Right renal pelvis (tissue), 4 donors: Measurements from ENCODE around the gene TEX22. TPM values are rescaled to one million over a fixed set of nuclear protein-coding genes. Genes with fewer than 3 reads are reported as not detected.
"Not testable (repeated sequence)": the region's sequence is repeated elsewhere in the genome, so short reads cannot be mapped to it uniquely, and the experiment has no call there.

Experiments
- DNase-seq, 4 donors: peaks; one replicate each; pipeline ENCODE4 v3.0.0-alpha.2; 2013; ENCODE audit warnings: low read depth in 4 of 4, low spot score in 3 of 4, missing footprints in 1 of 4
- polyA plus RNA-seq, 4 donors: library from polyadenylated mRNA; unstranded; fragments of 120-200 nt; gene quantifications; one replicate each; pipeline ENCODE4 v1.2.1, GENCODE V29; 2013; ENCODE audit not compliant: insufficient read length in 4 of 4

TEX22 gene
- polyA plus RNA-seq, result 1 to 10 TPM; 1.0 to 2.4 (median 1.9) TPM

- DNase-seq, result peak; percentile 71 to 86 (median 76)
Measured at GRCh38 chr14:105398044-105398725, at the start of gene TEX22. Gene TEX22 (plus strand): TSS chr14:105398538. CDS start chr14:105399341, 803 bp downstream.

GRCh38 chr14:105348945-105349699 lies 49.2 kb upstream of the TEX22 start:
- DNase-seq, result no peak

- no peak for DNase-seq
Measured at GRCh38 chr14:105349992-105350391, 48.3 kb upstream of the TEX22 start.

GRCh38 chr14:105350450-105351244 lies 47.7 kb upstream of the TEX22 start:
- no peak for DNase-seq

GRCh38 chr14:105351410-105351809 lies 46.9 kb upstream of the TEX22 start:
- no peak for DNase-seq

GRCh38 chr14:105351920-105352851 lies 46.2 kb upstream of the TEX22 start:
- DNase-seq, result peak; percentile 57 to 78 (median 71)

- no peak for DNase-seq
Measured at GRCh38 chr14:105353136-105353535, 45.2 kb upstream of the TEX22 start.

- DNase-seq, result no peak
Measured at GRCh38 chr14:105354541-105354940, 43.8 kb upstream of the TEX22 start.

GRCh38 chr14:105355049-105355575 lies 43.2 kb upstream of the TEX22 start:
- DNase-seq, result no peak

GRCh38 chr14:105355850-105356604 lies 42.3 kb upstream of the TEX22 start:
- no peak for DNase-seq

GRCh38 chr14:105356927-105357326 lies 41.4 kb upstream of the TEX22 start:
- DNase-seq, result no peak

- DNase-seq, result no peak
Measured at GRCh38 chr14:105357626-105358025, 40.7 kb upstream of the TEX22 start.

GRCh38 chr14:105358140-105358846 lies 40.0 kb upstream of the TEX22 start:
- DNase-seq, result no peak

GRCh38 chr14:105358943-105359342 lies 39.4 kb upstream of the TEX22 start:
- DNase-seq, result no peak

GRCh38 chr14:105361412-105361811 lies 36.9 kb upstream of the TEX22 start:
- not testable (repeated sequence) for DNase-seq

- no peak for DNase-seq
Measured at GRCh38 chr14:105363847-105364708, 34.3 kb upstream of the TEX22 start.

- DNase-seq, result no peak
Measured at GRCh38 chr14:105365101-105365500, 33.2 kb upstream of the TEX22 start.

GRCh38 chr14:105365681-105366080 lies 32.7 kb upstream of the TEX22 start:
- DNase-seq, result no peak
